Type B pancreatic cell (in vitro differentiated cells): Measurements from ENCODE around the gene EGFLAM. TPM values are rescaled to one million over a fixed set of nuclear protein-coding genes. Genes with fewer than 3 reads are reported as not detected.

Experiments
- DNase-seq: peaks from one replicate; pipeline ENCODE4 v3.0.0; 2021; ENCODE audit warnings: mixed read lengths; ENCODE audit not compliant: unreplicated experiment; ENCODE audit errors: extremely low spot score
- H3K27ac Mint-ChIP-seq: 2 replicates; pipeline ENCODE4 v1.8.0; 2021; ENCODE audit warnings: mild to moderate bottlenecking, mixed read lengths
- H3K27me3 Mint-ChIP-seq: 2 replicates; pipeline ENCODE4 v1.8.0; 2021; ENCODE audit warnings: mixed read lengths
- H3K36me3 Mint-ChIP-seq: 2 replicates; pipeline ENCODE4 v1.8.0; 2021; ENCODE audit warnings: mixed read lengths
- H3K4me1 Mint-ChIP-seq: one replicate; pipeline ENCODE4 v1.8.0; 2021; ENCODE audit warnings: mixed read lengths; ENCODE audit not compliant: unreplicated experiment
- H3K4me3 Mint-ChIP-seq: 2 replicates; pipeline ENCODE4 v1.8.0; 2021; ENCODE audit warnings: mild to moderate bottlenecking, mixed read lengths
- H3K9me3 Mint-ChIP-seq: 2 replicates; pipeline ENCODE4 v1.8.0; 2021; ENCODE audit warnings: mixed read lengths
- total RNA-seq: library from RNA; stranded (reverse); gene quantifications from 2 replicates; pipeline ENCODE4 v1.2.1, GENCODE V29; 2021; ENCODE audit warnings: low replicate concordance
- TF ChIP-seq, protein P1 (sequence below): fragments of 200-600 bp; sonication (generic); conservative IDR thresholded peaks from 2 replicates; pipeline ENCODE4 v1.5.0; 2021; ENCODE audit warnings: antibody characterized with exemption, mild to moderate bottlenecking

EGFLAM gene
- total RNA-seq, 1 donor from 2014 or later, result 4.8 TPM

DNA sequence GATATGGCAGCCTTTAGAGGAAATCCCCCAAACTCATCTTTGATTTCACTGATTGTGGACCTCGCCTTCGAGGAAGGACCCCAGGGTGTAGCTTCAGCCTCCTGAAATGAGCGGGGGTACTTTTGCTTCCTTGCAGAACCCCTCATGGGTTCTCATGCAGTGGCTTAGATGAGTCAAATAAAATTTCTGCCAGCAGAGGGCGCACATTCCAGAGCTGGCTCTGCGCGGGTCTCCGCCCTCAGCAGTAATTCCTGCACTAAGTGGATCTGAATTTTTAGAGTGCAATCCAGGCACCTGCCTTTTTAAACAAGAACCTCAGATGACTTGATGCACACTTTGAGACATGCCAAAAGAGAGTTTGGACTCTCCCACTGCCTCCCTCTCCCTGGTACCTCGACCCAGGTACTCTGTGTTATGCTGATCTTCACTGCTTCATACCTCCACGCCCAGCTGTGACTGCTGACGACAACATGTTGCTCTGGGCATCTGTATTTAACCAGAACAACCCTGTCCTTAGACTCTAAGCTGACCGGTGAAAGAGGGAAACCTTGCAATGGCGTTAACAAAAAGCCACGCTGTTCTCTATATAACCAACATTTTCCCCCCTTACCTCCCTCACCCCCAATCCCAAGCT lies 7.3 kb downstream of the EGFLAM start:
- DNase-seq, result peak; percentile 80
- H3K4me3 Mint-ChIP-seq, result no peak overlapping the region
- no peaks in the 10 kb centered on the region for H3K9me3 Mint-ChIP-seq
- peaks cover 60% of the 10 kb centered on the region for H3K27me3 Mint-ChIP-seq
- H3K4me1 Mint-ChIP-seq, result peaks cover 12% of the 10 kb centered on the region
- no peaks in the 10 kb centered on the region for H3K36me3 Mint-ChIP-seq
- TF ChIP-seq, protein P1, sequence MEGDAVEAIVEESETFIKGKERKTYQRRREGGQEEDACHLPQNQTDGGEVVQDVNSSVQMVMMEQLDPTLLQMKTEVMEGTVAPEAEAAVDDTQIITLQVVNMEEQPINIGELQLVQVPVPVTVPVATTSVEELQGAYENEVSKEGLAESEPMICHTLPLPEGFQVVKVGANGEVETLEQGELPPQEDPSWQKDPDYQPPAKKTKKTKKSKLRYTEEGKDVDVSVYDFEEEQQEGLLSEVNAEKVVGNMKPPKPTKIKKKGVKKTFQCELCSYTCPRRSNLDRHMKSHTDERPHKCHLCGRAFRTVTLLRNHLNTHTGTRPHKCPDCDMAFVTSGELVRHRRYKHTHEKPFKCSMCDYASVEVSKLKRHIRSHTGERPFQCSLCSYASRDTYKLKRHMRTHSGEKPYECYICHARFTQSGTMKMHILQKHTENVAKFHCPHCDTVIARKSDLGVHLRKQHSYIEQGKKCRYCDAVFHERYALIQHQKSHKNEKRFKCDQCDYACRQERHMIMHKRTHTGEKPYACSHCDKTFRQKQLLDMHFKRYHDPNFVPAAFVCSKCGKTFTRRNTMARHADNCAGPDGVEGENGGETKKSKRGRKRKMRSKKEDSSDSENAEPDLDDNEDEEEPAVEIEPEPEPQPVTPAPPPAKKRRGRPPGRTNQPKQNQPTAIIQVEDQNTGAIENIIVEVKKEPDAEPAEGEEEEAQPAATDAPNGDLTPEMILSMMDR, result peak; percentile 92
- no peak overlapping the region for H3K27ac Mint-ChIP-seq

- no peak for DNase-seq
- H3K4me1 Mint-ChIP-seq, result peaks cover 12% of the 10 kb centered on the region
Observed at GRCh38 chr5:38267372-38267771, 9.0 kb downstream of the EGFLAM start.

GRCh38 chr5:38273626-38274025 lies 15.3 kb downstream of the EGFLAM start:
- TF ChIP-seq, protein P1, result no peak
- Mint-ChIP-seq H3K4me3 (no peak overlapping the region), H3K9me3 (peaks cover 10% of the 10 kb centered on the region), H3K27ac (no peak overlapping the region), H3K4me1 (no peaks in the 10 kb centered on the region), H3K27me3 (no peaks in the 10 kb centered on the region), H3K36me3 (no peaks in the 10 kb centered on the region)
- DNase-seq, result no peak

More at GRCh38 chr5:38267372-38267771, 9.0 kb downstream of the EGFLAM start:
- peaks cover 44% of the 10 kb centered on the region for H3K27me3 Mint-ChIP-seq
- H3K9me3 Mint-ChIP-seq, result no peaks in the 10 kb centered on the region
- no peak overlapping the region for H3K27ac Mint-ChIP-seq
- no peak overlapping the region for H3K4me3 Mint-ChIP-seq
- no peaks in the 10 kb centered on the region for H3K36me3 Mint-ChIP-seq
- TF ChIP-seq, protein P1, result no peak

GRCh38 chr5:38274370-38274769 lies 16.0 kb downstream of the EGFLAM start:
- Mint-ChIP-seq H3K4me1 (no peaks in the 10 kb centered on the region), H3K36me3 (no peaks in the 10 kb centered on the region), H3K9me3 (peaks cover 10% of the 10 kb centered on the region), H3K27ac (no peak overlapping the region), H3K27me3 (no peaks in the 10 kb centered on the region), H3K4me3 (no peak overlapping the region)
- TF ChIP-seq, protein P1, result no peak
- no peak for DNase-seq

DNA sequence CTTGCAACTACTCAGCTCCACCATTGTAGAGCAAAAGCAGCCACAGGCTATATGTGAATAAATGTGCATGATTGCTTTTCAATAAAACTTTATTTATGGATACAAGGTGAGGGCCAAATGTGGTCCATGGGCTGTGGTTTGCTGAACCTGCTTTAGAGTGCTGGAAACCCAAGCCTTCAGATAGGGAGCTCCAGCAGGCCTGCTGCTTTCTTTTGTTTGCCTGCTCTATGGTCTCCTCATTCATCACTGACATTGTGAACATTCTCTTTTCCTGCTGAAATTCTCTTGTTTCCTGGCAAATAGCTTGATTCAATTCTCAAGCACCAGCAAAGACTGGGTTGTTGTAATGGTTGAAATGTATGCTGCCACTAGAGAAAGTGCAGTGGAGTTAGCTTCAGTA lies 26.0 kb downstream of the EGFLAM start:
- H3K4me3 Mint-ChIP-seq, result no peak overlapping the region
- H3K27me3 Mint-ChIP-seq, result peaks cover 4% of the 10 kb centered on the region
- no peak for DNase-seq
- no peak overlapping the region for H3K27ac Mint-ChIP-seq
- no peaks in the 10 kb centered on the region for H3K9me3 Mint-ChIP-seq
- TF ChIP-seq, protein P1, result no peak
- H3K36me3 Mint-ChIP-seq, result no peaks in the 10 kb centered on the region
- no peaks in the 10 kb centered on the region for H3K4me1 Mint-ChIP-seq
